SH-SY5Y (cell line): ENCODE results near the gene KLK11.

ENCODE experiments used
- GATA2 ChIP-seq: IDR thresholded peaks from 2 replicates; pipeline ENCODE4 v1.6.1; 2011; ENCODE audit warnings: mild to moderate bottlenecking, low read depth, low read length
- GATA3 ChIP-seq: IDR thresholded peaks from 2 replicates; pipeline ENCODE4 v1.6.1; 2011; ENCODE audit warnings: low read depth, mild to moderate bottlenecking, low read length, moderate library complexity

GRCh38 chr19:51063664-51064063 lies 37.2 kb upstream of the KLK11 start:
- TF ChIP-seq GATA2 = no peak
- no peak for TF ChIP-seq GATA3
